HL-60/S4 (cell line): ENCODE results near the gene FBXL17.

Experiments
- in situ Hi-C: fragments of 300-500 bp; cut with MboI; formaldehyde crosslinking; loops from 2 replicates; pipeline ENCODE4 v1.14.3; 2022; ENCODE audit warnings: low sequenced_read_pairs

Gene FBXL17

GRCh38 chr5:108025957-108026356, 355.9 kb downstream of the FBXL17 start:
- in situ Hi-C loops: no loop called here

- in situ Hi-C loops: no loop called here
Observed at GRCh38 chr5:108024986-108025385, 356.9 kb downstream of the FBXL17 start.

GRCh38 chr5:108016101-108016500, 365.8 kb downstream of the FBXL17 start:
- in situ Hi-C loops: no loop called here

GRCh38 chr5:108006791-108007190, 375.1 kb downstream of the FBXL17 start:
- in situ Hi-C loops: no loop called here

- in situ Hi-C loops: no loop called here
Observed at GRCh38 chr5:108003178-108003577, 378.7 kb downstream of the FBXL17 start.

GRCh38 chr5:108001222-108001621, 380.7 kb downstream of the FBXL17 start:
- in situ Hi-C loops: no loop called here

- in situ Hi-C loops: no loop called here
Observed at GRCh38 chr5:107997338-107997980, 384.4 kb downstream of the FBXL17 start.

- in situ Hi-C loops: no loop called here
Observed at GRCh38 chr5:107993341-107993740, 388.6 kb downstream of the FBXL17 start.

- in situ Hi-C loops: no loop called here
Observed at GRCh38 chr5:107990881-107991810, 390.8 kb downstream of the FBXL17 start.

- in situ Hi-C loops: no loop called here
Observed at GRCh38 chr5:107985144-107985543, 396.8 kb downstream of the FBXL17 start.

GRCh38 chr5:107982703-107983425, 399.0 kb downstream of the FBXL17 start:
- in situ Hi-C loops: no loop called here

GRCh38 chr5:107980923-107981692, 400.8 kb downstream of the FBXL17 start:
- in situ Hi-C loops: no loop called here

- in situ Hi-C loops: no loop called here
Observed at GRCh38 chr5:107979900-107980299, 402.0 kb downstream of the FBXL17 start.

GRCh38 chr5:107979291-107979690, 402.6 kb downstream of the FBXL17 start:
- in situ Hi-C loops: no loop called here

GRCh38 chr5:107977550-107978071, 404.3 kb downstream of the FBXL17 start:
- in situ Hi-C loops: no loop called here

GRCh38 chr5:107975568-107975967, 406.3 kb downstream of the FBXL17 start:
- in situ Hi-C loops: no loop called here

GRCh38 chr5:107971846-107972245, 410.1 kb downstream of the FBXL17 start:
- in situ Hi-C loops: no loop called here

- in situ Hi-C loops: no loop called here
Observed at GRCh38 chr5:107969847-107970246, 412.1 kb downstream of the FBXL17 start.

- in situ Hi-C loops: no loop called here
Observed at GRCh38 chr5:107968998-107969397, 412.9 kb downstream of the FBXL17 start.

GRCh38 chr5:107968406-107968843, 413.5 kb downstream of the FBXL17 start:
- in situ Hi-C loops: no loop called here
